ENCODE measurements around the gene ALPG. TPM values are rescaled to one million over a fixed set of nuclear protein-coding genes. Genes with fewer than 3 reads are reported as not detected.
"Not testable (repeated sequence)": the region's sequence is repeated elsewhere in the genome, so short reads cannot be mapped to it uniquely, and the experiment has no call there.

ALPG gene
- total RNA-seq, 4 donors from 2014 or later = not detected

DNA sequence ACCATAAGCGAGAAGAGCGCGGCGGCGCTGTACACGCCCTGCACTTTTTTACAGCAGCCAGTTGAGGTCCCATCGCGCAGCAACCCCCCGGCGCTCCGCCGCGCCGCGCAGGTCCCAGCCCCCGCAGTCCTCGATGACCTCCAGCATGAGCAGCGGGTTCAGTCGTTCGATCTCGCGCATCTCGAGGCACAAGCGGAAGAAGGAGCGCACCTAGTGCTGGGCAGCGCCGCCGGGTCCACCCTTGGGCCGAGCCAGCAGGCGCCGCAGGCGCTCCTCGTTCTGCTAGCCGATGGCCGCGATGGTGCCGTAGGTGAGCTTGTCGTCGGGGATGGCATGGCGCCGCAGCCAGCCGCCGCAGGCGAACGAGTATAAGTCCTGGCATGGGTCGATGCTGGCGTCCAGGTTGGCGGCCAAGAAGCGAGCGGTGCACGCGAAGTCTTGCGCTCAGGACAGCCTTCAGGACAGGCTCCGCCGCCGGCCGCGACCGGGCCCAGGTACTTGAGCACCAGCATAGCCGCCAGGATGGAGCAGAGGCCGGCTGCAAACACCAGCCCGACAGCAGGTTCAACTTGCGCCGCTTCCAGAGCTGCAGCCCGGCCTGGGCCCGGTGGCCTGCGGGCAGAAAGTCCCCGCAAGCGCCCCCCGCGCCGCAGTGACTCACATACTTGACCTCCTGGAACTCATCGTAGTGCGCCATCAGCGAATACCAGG is 19.7 kb upstream of the ALPG start:
- no peak for TF ChIP-seq POLR2A (IDR thresholded peaks at IDR 0.05)
- H3K27ac ChIP-seq = peak overlapping the region in 2 of 4 donors; percentile 22 to 58
- no peaks in the 10 kb centered on the region for H3K36me3 ChIP-seq
- peaks cover 0 to 17% of the 10 kb centered on the region in 2 donors for H3K27me3 ChIP-seq
- peak overlapping the region in 2 of 4 donors; percentile 14 to 21 for H3K4me3 ChIP-seq
- peaks cover 0 to 22% (median 0%) of the 10 kb centered on the region in 4 donors for H3K4me1 ChIP-seq
- DNase-seq = no peak
- no peaks in the 10 kb centered on the region for H3K9me3 ChIP-seq

DNA sequence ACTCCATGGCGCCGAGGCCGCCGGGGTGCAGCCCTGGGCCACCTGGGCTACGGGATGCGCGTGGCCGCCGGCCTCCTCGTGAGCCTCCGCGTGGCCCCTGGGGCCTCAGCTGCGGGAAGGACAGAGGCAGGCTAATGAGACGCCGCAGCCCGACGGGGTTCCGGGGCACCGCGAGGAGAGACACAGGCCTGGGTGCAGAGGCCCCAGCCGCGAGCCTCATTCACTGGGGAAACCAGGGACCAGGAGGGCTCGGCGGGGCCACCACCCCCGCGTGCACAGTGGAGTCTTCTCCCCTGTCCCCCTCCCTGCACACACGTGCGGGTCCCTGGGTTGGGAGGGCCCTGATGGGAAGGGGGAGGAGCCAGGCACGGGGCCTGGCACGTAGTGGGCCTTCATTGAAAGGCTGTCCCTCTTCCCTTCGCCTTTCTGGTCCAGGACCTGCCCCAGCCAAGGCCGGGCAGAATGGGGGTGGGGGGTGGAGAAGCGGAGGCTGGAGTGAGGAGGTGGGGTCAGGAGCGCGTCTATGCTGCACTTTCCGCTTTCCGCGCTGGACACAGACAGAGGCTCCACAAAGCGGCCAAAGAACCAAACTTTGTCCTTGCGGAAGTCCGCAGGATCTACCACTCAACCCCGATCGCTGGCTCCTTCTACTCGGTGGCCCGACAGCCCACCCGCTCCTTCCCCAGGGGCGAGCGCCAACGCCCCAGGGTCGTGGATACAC is 19.0 kb upstream of the ALPG start:
- H3K36me3 ChIP-seq = no peaks in the 10 kb centered on the region
- no peak for TF ChIP-seq POLR2A (IDR thresholded peaks at IDR 0.05)
- DNase-seq = no peak
- H3K27me3 ChIP-seq = peaks cover 0 to 17% of the 10 kb centered on the region in 2 donors
- H3K4me3 ChIP-seq = peak overlapping the region in 1 of 4 donors; percentile 19
- H3K27ac ChIP-seq = no peak overlapping the region
- H3K4me1 ChIP-seq = peaks cover 0 to 22% (median 0%) of the 10 kb centered on the region in 4 donors
- H3K9me3 ChIP-seq = no peaks in the 10 kb centered on the region

DNA sequence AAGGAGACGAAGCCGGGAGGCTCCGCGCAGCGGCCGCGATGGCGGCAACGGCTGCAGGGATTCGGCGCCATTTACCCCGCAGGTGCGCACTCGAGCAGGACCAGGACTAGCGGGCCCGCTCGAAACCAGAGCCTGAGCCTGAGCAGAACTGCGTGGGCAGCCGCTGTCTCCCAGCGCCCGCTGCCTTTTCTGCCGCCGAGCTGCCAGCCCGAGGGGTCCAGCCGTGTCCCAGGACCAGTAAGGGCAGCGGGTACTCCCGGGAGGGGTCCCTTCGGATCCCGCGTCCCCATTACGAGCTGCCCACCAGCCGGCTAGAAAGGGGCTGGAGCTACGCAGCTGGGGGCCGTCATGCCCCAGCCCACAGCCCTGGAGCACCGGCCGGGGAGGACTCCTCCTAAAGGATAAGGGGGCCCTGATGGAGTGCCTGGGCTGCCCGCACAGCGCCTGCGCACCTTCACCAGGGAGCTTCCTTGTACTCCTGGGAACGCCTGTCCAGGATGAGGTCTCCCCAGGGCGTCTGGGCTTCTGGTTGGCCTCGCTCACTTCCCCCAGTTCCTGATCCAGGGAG is 18.2 kb upstream of the ALPG start:
- Histone ChIP-seq H3K27ac (no peak overlapping the region), H3K9me3 (no peaks in the 10 kb centered on the region), H3K4me3 (peak overlapping the region in 1 of 4 donors; percentile 19), H3K27me3 (peaks cover 0 to 17% of the 10 kb centered on the region in 2 donors), H3K36me3 (no peaks in the 10 kb centered on the region), H3K4me1 (peaks cover 0 to 22% (median 0%) of the 10 kb centered on the region in 4 donors)
- TF ChIP-seq, protein P1, sequence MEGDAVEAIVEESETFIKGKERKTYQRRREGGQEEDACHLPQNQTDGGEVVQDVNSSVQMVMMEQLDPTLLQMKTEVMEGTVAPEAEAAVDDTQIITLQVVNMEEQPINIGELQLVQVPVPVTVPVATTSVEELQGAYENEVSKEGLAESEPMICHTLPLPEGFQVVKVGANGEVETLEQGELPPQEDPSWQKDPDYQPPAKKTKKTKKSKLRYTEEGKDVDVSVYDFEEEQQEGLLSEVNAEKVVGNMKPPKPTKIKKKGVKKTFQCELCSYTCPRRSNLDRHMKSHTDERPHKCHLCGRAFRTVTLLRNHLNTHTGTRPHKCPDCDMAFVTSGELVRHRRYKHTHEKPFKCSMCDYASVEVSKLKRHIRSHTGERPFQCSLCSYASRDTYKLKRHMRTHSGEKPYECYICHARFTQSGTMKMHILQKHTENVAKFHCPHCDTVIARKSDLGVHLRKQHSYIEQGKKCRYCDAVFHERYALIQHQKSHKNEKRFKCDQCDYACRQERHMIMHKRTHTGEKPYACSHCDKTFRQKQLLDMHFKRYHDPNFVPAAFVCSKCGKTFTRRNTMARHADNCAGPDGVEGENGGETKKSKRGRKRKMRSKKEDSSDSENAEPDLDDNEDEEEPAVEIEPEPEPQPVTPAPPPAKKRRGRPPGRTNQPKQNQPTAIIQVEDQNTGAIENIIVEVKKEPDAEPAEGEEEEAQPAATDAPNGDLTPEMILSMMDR (IDR thresholded peaks at IDR 0.05) = no peak
- no peak for TF ChIP-seq POLR2A (IDR thresholded peaks at IDR 0.05)
- no peak for DNase-seq

DNA sequence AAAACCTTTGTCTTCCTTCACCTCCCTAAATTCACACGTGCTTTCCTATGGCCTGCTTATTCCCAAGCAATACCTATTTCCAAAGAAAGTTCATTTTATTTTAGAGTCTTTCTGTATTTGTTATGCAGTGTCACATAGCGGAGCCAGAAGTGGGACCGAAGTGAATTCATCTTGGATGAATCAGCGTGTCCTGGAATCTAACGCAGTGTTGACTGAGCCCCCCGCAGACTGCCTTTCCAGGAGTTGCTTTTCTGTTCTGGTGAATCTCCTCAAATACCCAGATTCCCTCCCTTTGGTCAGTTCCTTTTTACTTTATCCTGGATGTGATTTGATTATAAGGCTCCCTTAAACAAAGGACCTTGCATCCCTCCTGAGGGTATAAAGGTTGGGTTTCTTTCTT is 17.3 kb upstream of the ALPG start:
- DNase-seq = no peak
- Histone ChIP-seq H3K27ac (no peak overlapping the region), H3K9me3 (no peaks in the 10 kb centered on the region), H3K27me3 (peaks cover 0 to 17% of the 10 kb centered on the region in 2 donors), H3K36me3 (no peaks in the 10 kb centered on the region), H3K4me3 (no peak overlapping the region), H3K4me1 (peaks cover 0 to 22% (median 0%) of the 10 kb centered on the region in 4 donors)
- TF ChIP-seq POLR2A (IDR thresholded peaks at IDR 0.05) = no peak
- TF ChIP-seq, protein P1 (IDR thresholded peaks at IDR 0.05) = no peak

DNA sequence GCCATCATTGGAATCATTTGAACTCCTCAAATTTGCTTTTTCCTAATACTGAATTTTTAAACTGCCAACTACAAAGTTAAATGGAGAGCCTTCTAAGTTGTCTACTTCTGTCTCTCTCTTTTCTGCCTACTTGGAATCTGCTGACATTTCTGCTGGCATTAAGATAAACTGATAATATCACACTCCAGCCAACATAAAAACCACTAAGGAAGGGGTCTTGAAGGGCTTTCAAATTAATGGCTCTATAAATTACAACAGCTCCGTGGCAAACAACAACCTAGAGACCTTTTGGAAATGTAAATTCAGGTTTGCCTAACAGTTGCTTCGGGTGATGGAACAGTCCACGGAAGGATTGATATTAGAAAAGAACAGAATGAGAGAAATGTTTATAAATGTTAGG is 16.0 kb upstream of the ALPG start:
- Histone ChIP-seq H3K27me3 (peaks cover 0 to 13% of the 10 kb centered on the region in 2 donors), H3K4me3 (no peak overlapping the region), H3K4me1 (peaks cover 0 to 22% (median 0%) of the 10 kb centered on the region in 4 donors), H3K36me3 (no peaks in the 10 kb centered on the region), H3K27ac (no peak overlapping the region), H3K9me3 (no peaks in the 10 kb centered on the region)
- TF ChIP-seq, protein P1 (IDR thresholded peaks at IDR 0.05) = no peak
- TF ChIP-seq POLR2A (IDR thresholded peaks at IDR 0.05) = no peak
- DNase-seq = no peak

DNA sequence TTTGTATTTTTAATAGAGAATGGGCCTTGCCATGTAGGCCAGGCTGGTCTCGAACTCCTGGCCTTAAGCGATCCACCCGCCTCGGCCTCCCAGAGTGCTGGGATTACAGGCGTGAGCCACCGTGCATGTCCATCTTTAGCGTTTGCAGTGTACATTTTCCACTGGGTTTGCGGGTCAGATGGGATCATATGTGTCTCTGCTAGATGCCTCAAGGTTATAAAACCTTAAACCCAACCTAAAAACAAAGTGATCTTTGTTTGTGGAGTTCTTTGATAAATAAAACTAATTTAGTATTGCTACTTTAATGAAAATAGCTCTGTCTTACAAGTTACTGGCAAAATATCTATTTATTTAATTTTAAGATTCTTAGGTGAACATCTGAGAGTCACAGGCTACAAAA is 13.1 kb upstream of the ALPG start:
- Histone ChIP-seq H3K36me3 (no peaks in the 10 kb centered on the region), H3K27ac (no peak overlapping the region), H3K4me3 (no peak overlapping the region), H3K9me3 (no peaks in the 10 kb centered on the region), H3K27me3 (peaks cover 0 to 2% of the 10 kb centered on the region in 2 donors), H3K4me1 (no peaks in the 10 kb centered on the region)
- no peak for DNase-seq
- TF ChIP-seq, protein P1 (IDR thresholded peaks at IDR 0.05) = no peak
- TF ChIP-seq POLR2A (IDR thresholded peaks at IDR 0.05) = no peak

DNA sequence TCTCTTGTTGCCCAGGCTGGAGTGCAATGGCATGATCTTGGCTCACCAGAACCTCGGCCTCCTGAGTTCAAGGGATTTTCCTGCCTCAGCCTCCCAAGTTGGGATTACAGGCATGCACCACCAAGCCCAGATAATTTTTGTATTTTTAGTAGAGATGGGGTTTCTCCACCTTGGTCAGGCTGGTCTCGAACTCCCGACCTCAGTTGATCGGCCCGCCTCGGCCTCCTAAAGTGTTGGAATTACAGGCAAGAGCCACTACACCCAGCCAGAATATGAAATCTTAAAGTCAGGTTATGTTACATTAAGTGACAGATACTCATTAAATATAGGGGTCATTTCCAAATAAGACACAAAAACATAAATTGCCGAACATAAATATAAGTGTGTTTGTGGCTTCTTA is 12.2 kb upstream of the ALPG start:
- not testable (repeated sequence) for DNase-seq, H3K9me3 ChIP-seq, H3K36me3 ChIP-seq, H3K27me3 ChIP-seq, H3K4me3 ChIP-seq, H3K27ac ChIP-seq, H3K4me1 ChIP-seq
